22Rv1 (cell line): Measurements from ENCODE around the gene IFITM1.

Source experiments
- CTCF ChIP-seq: fragments of 450-650 bp; IDR thresholded peaks from 2 replicates; pipeline ENCODE4 v1.5.1; 2017; ENCODE audit warnings: mild to moderate bottlenecking
- ZFX ChIP-seq: fragments of 450-650 bp; IDR thresholded peaks from 2 replicates; pipeline ENCODE4 v1.6.1; 2017; ENCODE audit warnings: antibody characterized with exemption, borderline replicate concordance

GRCh38 chr11:330307-330693, 16.5 kb downstream of the IFITM1 start:
- no peak for TF ChIP-seq CTCF
- no peak for TF ChIP-seq ZFX
